HepG2 (cell line): ENCODE measurements around the gene CYTH1.

ENCODE experiments used
- CEBPB ChIP-seq: IDR thresholded peaks from 2 replicates; pipeline ENCODE4 v1.6.1; 2011; ENCODE audit warnings: low read depth, low read length, improper control_type of control experiment, borderline replicate concordance
- CTCF ChIP-seq: sonication (generic); formaldehyde crosslinking; IDR thresholded peaks from 2 replicates; pipeline ENCODE4 v1.5.0; 2020; ENCODE audit warnings: mild to moderate bottlenecking, missing genetic modification reagents, moderate library complexity
- POLR2A ChIP-seq, 2 experiments: IDR thresholded peaks; 2 replicates each; pipeline ENCODE4 v1.6.1; 2011; ENCODE audit warnings: low read depth in 2 of 2, low read length in 2 of 2, mild to moderate bottlenecking in 1 of 2, moderate library complexity in 1 of 2; ENCODE audit not compliant: insufficient read depth in 1 of 2
- RFX3 ChIP-seq: IDR thresholded peaks from 2 replicates; pipeline ENCODE4 v1.6.1; 2016; ENCODE audit warnings: missing biosample characterization, missing genetic modification reagents
- ZC3H13 ChIP-seq: sonication (generic); formaldehyde crosslinking; IDR thresholded peaks from 2 replicates; pipeline ENCODE4 v1.8.1; 2023; ENCODE audit warnings: mild to moderate bottlenecking, missing genetic modification reagents, moderate library complexity
- ZFP90 ChIP-seq: sonication (generic); formaldehyde crosslinking; IDR thresholded peaks from 2 replicates; pipeline ENCODE4 v1.8.0; 2022; ENCODE audit warnings: missing genetic modification reagents, mild to moderate bottlenecking, inconsistent platforms, borderline replicate concordance

- TF ChIP-seq CEBPB (no peak), CTCF (no peak), ZC3H13 (CRISPR knock-in tag) (no peak), POLR2A (IDR thresholded peaks at IDR 0.05; ENCODE audit: insufficient read depth in 1 of 2, low read depth in 2 of 2, low read length in 2 of 2) (no peak), RFX3 (CRISPR knock-in tag) (no peak), ZFP90 (CRISPR knock-in tag) (no peak)
Measured at GRCh38 chr17:78829477-78829876, 47.4 kb upstream of the CYTH1 start.
